ENCODE results near the gene MEG3.

The MEG3 gene

DNA sequence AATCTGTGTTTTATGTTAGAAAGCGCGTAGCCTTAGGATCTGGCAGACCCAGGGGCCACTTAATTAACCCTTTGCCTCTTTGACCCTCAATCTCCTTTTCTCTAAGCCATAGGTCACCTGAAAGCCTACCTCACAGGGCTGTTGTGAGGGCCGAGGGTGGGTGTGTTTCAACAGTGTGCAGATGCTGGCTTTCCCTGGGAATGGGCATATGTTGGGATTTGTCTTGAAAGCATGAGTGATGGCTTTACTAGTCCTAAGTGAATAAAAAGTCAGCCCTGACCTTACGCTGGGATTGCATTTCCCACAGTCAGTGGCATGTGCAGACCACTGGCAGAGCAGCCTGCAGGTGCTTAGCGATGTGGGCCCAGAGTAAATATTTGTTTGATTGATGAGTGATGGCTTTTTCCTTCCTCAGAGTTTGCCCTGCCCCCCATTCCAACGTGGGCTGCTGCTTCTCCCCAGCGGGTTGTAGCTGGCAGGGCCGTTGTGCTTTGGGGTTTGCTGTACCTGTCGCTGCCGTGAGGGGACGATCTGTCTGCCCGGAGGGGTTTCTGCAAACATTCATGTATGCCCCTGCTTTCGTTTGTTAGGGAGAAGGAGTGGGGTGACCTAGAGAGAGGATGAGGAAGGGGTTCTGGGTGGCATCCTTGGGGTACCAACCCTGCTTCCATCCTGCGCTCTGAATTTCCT, 31.5 kb downstream of the MEG3 start:
- no peak for TF ChIP-seq CTCF (IDR thresholded peaks at IDR 0.05; ENCODE audit: insufficient read depth, low read length, poor library complexity, severe bottlenecking)
- Histone ChIP-seq H3K4me3 (replicated peaks; ENCODE audit: low read depth, low read length) (no peak overlapping the region), H3K36me3 (ENCODE audit: control insufficient read depth, insufficient read depth, low read length) (no peaks in the 10 kb centered on the region), H3K27me3 (replicated peaks; ENCODE audit: control insufficient read depth, insufficient read depth, low read length) (no peaks in the 10 kb centered on the region)
- DNase-seq (ENCODE audit: extremely low read depth, insufficient read length), result no peak

GRCh38 chr14:100857923-100858837, 32.3 kb downstream of the MEG3 start:
- Histone ChIP-seq H3K27me3 (replicated peaks; ENCODE audit: control insufficient read depth, insufficient read depth, low read length) (no peaks in the 10 kb centered on the region), H3K36me3 (ENCODE audit: control insufficient read depth, insufficient read depth, low read length) (no peaks in the 10 kb centered on the region), H3K4me3 (replicated peaks; ENCODE audit: low read depth, low read length) (no peak overlapping the region)
- DNase-seq (ENCODE audit: extremely low read depth, insufficient read length), result no peak
- TF ChIP-seq CTCF (IDR thresholded peaks at IDR 0.05; ENCODE audit: insufficient read depth, low read length, poor library complexity, severe bottlenecking), result no peak

DNA sequence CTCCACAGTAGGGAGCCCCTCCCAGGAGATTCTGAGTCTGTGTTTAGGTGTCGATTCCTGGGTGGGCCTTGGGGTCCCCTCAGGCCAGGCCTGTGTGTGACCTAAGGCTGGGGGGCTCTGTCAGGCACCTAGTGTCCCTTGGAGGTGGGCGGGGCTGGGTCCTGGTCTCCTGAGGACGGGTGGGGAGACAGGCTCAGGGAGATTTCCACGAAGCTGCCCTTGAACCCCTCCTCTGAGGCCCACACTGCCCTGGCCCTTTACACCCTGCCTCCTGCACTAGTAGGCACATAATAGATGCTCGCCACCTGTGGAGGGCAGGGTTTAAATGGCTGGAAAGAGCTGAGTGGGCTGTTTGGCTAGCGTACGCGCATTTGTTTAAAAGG, 32.9 kb downstream of the MEG3 start:
- no peak overlapping the region for H3K4me3 ChIP-seq (replicated peaks; ENCODE audit: low read depth, low read length)
- H3K27me3 ChIP-seq (replicated peaks; ENCODE audit: control insufficient read depth, insufficient read depth, low read length), result no peaks in the 10 kb centered on the region
- H3K36me3 ChIP-seq (ENCODE audit: control insufficient read depth, insufficient read depth, low read length), result no peaks in the 10 kb centered on the region
- no peak for DNase-seq (ENCODE audit: extremely low read depth, insufficient read length)
- no peak for TF ChIP-seq CTCF (IDR thresholded peaks at IDR 0.05; ENCODE audit: insufficient read depth, low read length, poor library complexity, severe bottlenecking)

- no peaks in the 10 kb centered on the region for H3K27me3 ChIP-seq (replicated peaks; ENCODE audit: control insufficient read depth, insufficient read depth, low read length)
- H3K36me3 ChIP-seq (ENCODE audit: control insufficient read depth, insufficient read depth, low read length), result no peaks in the 10 kb centered on the region
- no peak overlapping the region for H3K4me3 ChIP-seq (replicated peaks; ENCODE audit: low read depth, low read length)
- DNase-seq (ENCODE audit: extremely low read depth, insufficient read length), result no peak
- no peak for TF ChIP-seq CTCF (IDR thresholded peaks at IDR 0.05; ENCODE audit: insufficient read depth, low read length, poor library complexity, severe bottlenecking)
Measured at GRCh38 chr14:100859781-100860180, 33.9 kb downstream of the MEG3 start.

GRCh38 chr14:100860556-100861187, 34.8 kb downstream of the MEG3 start:
- no peak for DNase-seq (ENCODE audit: extremely low read depth, insufficient read length)
- no peak overlapping the region for H3K4me3 ChIP-seq (replicated peaks; ENCODE audit: low read depth, low read length)
- H3K36me3 ChIP-seq (ENCODE audit: control insufficient read depth, insufficient read depth, low read length), result no peaks in the 10 kb centered on the region
- no peak for TF ChIP-seq CTCF (IDR thresholded peaks at IDR 0.05; ENCODE audit: insufficient read depth, low read length, poor library complexity, severe bottlenecking)
- no peaks in the 10 kb centered on the region for H3K27me3 ChIP-seq (replicated peaks; ENCODE audit: control insufficient read depth, insufficient read depth, low read length)

Measured in GM06990 (cell line).